Kasumi-1 (cell line): Measurements from ENCODE around the gene MAD1L1.
"Not testable (repeated sequence)": the region's sequence is repeated elsewhere in the genome, so short reads cannot be mapped to it uniquely, and the experiment has no call there.

Experiments used
- DNase-seq, 2 experiments: peaks; one replicate each; lab custom pipeline; 2025; lab: John Stamatoyannopoulos, UW

Gene MAD1L1

GRCh38 chr7:1851721-1852516 lies 380.8 kb downstream of the MAD1L1 start:
- DNase-seq, result no peak

GRCh38 chr7:1850976-1851571 lies 381.7 kb downstream of the MAD1L1 start:
- no peak for DNase-seq

GRCh38 chr7:1850111-1850975 lies 382.4 kb downstream of the MAD1L1 start:
- DNase-seq, result no peak

- DNase-seq, result no peak
Measured at GRCh38 chr7:1849351-1850041, 383.2 kb downstream of the MAD1L1 start.

GRCh38 chr7:1848911-1849311 lies 383.8 kb downstream of the MAD1L1 start:
- no peak for DNase-seq

GRCh38 chr7:1848013-1848640 lies 384.6 kb downstream of the MAD1L1 start:
- no peak for DNase-seq

- no peak for DNase-seq
Measured at GRCh38 chr7:1847260-1848001, 385.3 kb downstream of the MAD1L1 start.

GRCh38 chr7:1846331-1847065 lies 386.2 kb downstream of the MAD1L1 start:
- no peak for DNase-seq

GRCh38 chr7:1845536-1846311 lies 387.0 kb downstream of the MAD1L1 start:
- no peak for DNase-seq

- DNase-seq, result no peak
Measured at GRCh38 chr7:1844951-1845390, 387.8 kb downstream of the MAD1L1 start.

GRCh38 chr7:1844336-1844950 lies 388.3 kb downstream of the MAD1L1 start:
- no peak for DNase-seq

GRCh38 chr7:1843921-1844335 lies 388.8 kb downstream of the MAD1L1 start:
- no peak for DNase-seq

- DNase-seq, result no peak
Measured at GRCh38 chr7:1843271-1843861, 389.4 kb downstream of the MAD1L1 start.

GRCh38 chr7:1842321-1843221 lies 390.2 kb downstream of the MAD1L1 start:
- DNase-seq, result no peak

GRCh38 chr7:1841286-1842021 lies 391.3 kb downstream of the MAD1L1 start:
- not testable (repeated sequence) for DNase-seq

GRCh38 chr7:1840744-1841143 lies 392.0 kb downstream of the MAD1L1 start:
- not testable (repeated sequence) for DNase-seq

- no peak for DNase-seq
Measured at GRCh38 chr7:1839701-1840100, 393.0 kb downstream of the MAD1L1 start.
